ENCODE data around the gene NUDT13. TPM values are rescaled to one million over a fixed set of nuclear protein-coding genes. Genes with fewer than 3 reads are reported as not detected.

Gene NUDT13
- total RNA-seq (1 to 10 TPM; 2.1 to 5.4 (median 2.9) TPM), polyA plus RNA-seq (1 to 10 TPM; 1.8 to 2.4 (median 1.9) TPM)

GRCh38 chr10:73110345-73110849, at the start of gene NUDT13:
TSS of gene NUDT13 (plus strand) at chr10:73110455. CDS start at chr10:73114366, 3,911 bp downstream.
- WGBS, 2 donors = 1 to 4% methylated on average over 5 of the region's 5 CpGs
- intact Hi-C loops (cut with DNase I) = loop anchor here (2.0 to 5.0 kb wide), 2 partner anchors 14 to 57 kb away; partner anchors contain the start of genes ECD, FAM149B1 and P4HA1

DNA sequence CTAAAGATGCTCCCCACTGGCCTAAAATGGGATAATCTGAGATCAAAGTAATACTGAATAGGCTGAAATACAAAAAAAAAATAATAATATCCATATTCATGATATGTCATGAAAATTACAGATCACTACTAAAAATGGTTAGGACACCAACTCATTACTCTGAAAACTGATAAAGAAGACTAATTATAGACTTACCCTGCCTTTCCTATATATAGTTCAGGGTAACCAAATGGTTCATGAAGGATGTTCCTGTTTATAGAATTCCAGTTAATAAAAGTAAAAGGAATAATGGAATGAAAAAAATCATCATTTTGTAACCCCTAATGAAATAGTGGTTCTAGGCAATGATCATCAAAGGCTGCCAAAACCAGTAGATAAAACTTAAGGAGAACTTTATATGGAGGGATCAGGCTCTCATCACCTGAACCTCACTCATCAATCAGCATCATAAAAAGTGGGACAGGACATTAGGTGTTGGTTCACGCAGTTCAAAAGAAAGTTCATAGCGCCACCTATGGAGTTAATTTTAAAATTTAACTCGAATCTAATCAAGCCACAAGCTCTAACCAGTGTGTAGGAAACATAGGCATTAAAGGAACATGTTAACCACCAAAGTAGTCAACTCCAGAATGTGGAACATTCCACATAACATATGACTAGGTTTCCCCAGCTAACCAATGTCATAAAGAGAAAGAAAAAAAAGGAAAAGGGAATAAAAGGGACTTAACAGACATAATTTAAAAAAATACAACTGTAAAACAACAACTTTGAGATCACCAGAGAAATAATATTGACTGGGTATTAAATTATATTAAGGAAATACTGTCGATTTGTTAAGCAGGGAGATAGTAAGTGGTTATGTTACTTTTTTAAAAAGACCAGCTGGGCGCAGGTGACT, 49.3 kb upstream of the NUDT13 start:
- H3K36me3 ChIP-seq = peaks cover 0 to 24% (median 0%) of the 10 kb centered on the region in 4 donors
- intact Hi-C loops (cut with DNase I) = loop anchor here (10.0 kb wide), 1 partner anchor 696 kb away; no protein-coding TSS in a partner anchor
- no peaks in the 10 kb centered on the region for H3K27me3 ChIP-seq
- no peaks in the 10 kb centered on the region for H3K4me1 ChIP-seq
- 30 to 45% methylated on average over 5 of the region's 5 CpGs for WGBS, 2 donors
- H3K4me3 ChIP-seq = no peak overlapping the region
- no peaks in the 10 kb centered on the region for H3K9me3 ChIP-seq
- H3K27ac ChIP-seq = no peak overlapping the region
- TF ChIP-seq POLR2A (IDR thresholded peaks at IDR 0.05) = no peak
- peak in 2 of 4 experiments; percentile 6 to 11 for TF ChIP-seq CTCF (IDR thresholded peaks at IDR 0.05)
- DNase-seq = no peak

More at GRCh38 chr10:73110345-73110849, at the start of gene NUDT13:
- TF ChIP-seq EP300 (IDR thresholded peaks at IDR 0.05) (no peak), POLR2AphosphoS5 (IDR thresholded peaks at IDR 0.05) (peak; percentile 81 to 88 (median 86)), CTCF (IDR thresholded peaks at IDR 0.05) (no peak), POLR2A (IDR thresholded peaks at IDR 0.05) (no peak)
- Histone ChIP-seq H3K4me1 (no peaks in the 10 kb centered on the region), H3K4me3 (peak within 1 kb of the TSS; percentile 27 to 57 (median 48)), H3K36me3 (no peaks in the 10 kb centered on the region), H3K9me3 (no peaks in the 10 kb centered on the region), H3K27me3 (no peaks in the 10 kb centered on the region), H3K27ac (peak within 1 kb of the TSS; percentile 79 to 90 (median 82))
- peak; percentile 80 for DNase-seq

- H3K9me3 ChIP-seq = no peaks in the 10 kb centered on the region
- intact Hi-C loops (cut with DNase I) = loop anchor here (10.0 kb wide), 1 partner anchor 697 kb away; no protein-coding TSS in a partner anchor
- WGBS, 2 donors = 81 to 92% methylated on average over 1 of the region's 1 CpG
Measured at GRCh38 chr10:73061743-73062142, 48.5 kb upstream of the NUDT13 start.

GRCh38 chr10:73065441-73065840, 44.8 kb upstream of the NUDT13 start:
- Histone ChIP-seq H3K9me3 (no peaks in the 10 kb centered on the region), H3K27me3 (no peaks in the 10 kb centered on the region), H3K4me1 (no peaks in the 10 kb centered on the region), H3K27ac (no peak overlapping the region), H3K4me3 (no peak overlapping the region), H3K36me3 (peaks cover 0 to 41% (median 2%) of the 10 kb centered on the region in 4 donors)
- intact Hi-C loops (cut with DNase I) = loop anchor here (10.0 kb wide), 1 partner anchor 701 kb away; no protein-coding TSS in a partner anchor
- TF ChIP-seq EP300 (IDR thresholded peaks at IDR 0.05) = no peak
- TF ChIP-seq CTCF (IDR thresholded peaks at IDR 0.05) = no peak
- no peak for TF ChIP-seq POLR2A (IDR thresholded peaks at IDR 0.05)
- TF ChIP-seq POLR2AphosphoS5 (IDR thresholded peaks at IDR 0.05) = no peak
- DNase-seq = no peak
- WGBS, 2 donors = 85 to 91% methylated on average over 1 of the region's 1 CpG

More at GRCh38 chr10:73061743-73062142, 48.5 kb upstream of the NUDT13 start:
- TF ChIP-seq POLR2A (IDR thresholded peaks at IDR 0.05) = no peak
- no peak for TF ChIP-seq CTCF (IDR thresholded peaks at IDR 0.05)
- TF ChIP-seq EP300 (IDR thresholded peaks at IDR 0.05) = no peak
- TF ChIP-seq POLR2AphosphoS5 (IDR thresholded peaks at IDR 0.05) = no peak
- H3K4me3 ChIP-seq = no peak overlapping the region
- no peak overlapping the region for H3K27ac ChIP-seq
- no peak for DNase-seq
- no peaks in the 10 kb centered on the region for H3K4me1 ChIP-seq
- no peaks in the 10 kb centered on the region for H3K27me3 ChIP-seq
- H3K36me3 ChIP-seq = peaks cover 0 to 24% (median 2%) of the 10 kb centered on the region in 4 donors

All from sigmoid colon (tissue), 7 donors.